AG04449 (cell line): ENCODE results near the gene ACKR4.

Source experiments
- CTCF ChIA-PET: fragments of 350-600 bp; formaldehyde crosslinking; extraction: SDS; loops from one replicate; lab custom pipeline; 2021; ENCODE audit warnings: antibody characterized with exemption; lab: Yijun Ruan, JAX
- POLR2A ChIA-PET: fragments of 400-600, 350-600 bp; formaldehyde crosslinking; extraction: SDS; loops from one replicate; lab custom pipeline; 2020; ENCODE audit warnings: antibody characterized with exemption, inconsistent platforms; lab: Yijun Ruan, JAX
- DNase-seq: peaks from one replicate; pipeline ENCODE4 v3.0.0-alpha.2; 2010; ENCODE audit warnings: low read depth, low spot score
- H3K4me3 ChIP-seq: 2 replicates; pipeline ENCODE4 v1.5.1; 2011; ENCODE audit warnings: low read depth, mild to moderate bottlenecking, control low read depth, low read length
- CTCF ChIP-seq: IDR thresholded peaks from one replicate; pipeline ENCODE4 v1.5.1; 2011; ENCODE audit warnings: mild to moderate bottlenecking, moderate library complexity, low read length, control low read depth, inconsistent platforms; ENCODE audit not compliant: insufficient read depth; ENCODE audit errors: missing control alignments

ACKR4 gene

GRCh38 chr3:132650153-132650552 is 53.1 kb downstream of the ACKR4 start:
- DNase-seq = no peak
- CTCF ChIA-PET = interaction anchor here (0.7 to 2.4 kb wide), 3 partner anchors 8 to 116 kb away, joined by 3 to 6 read pairs (median 5); no protein-coding TSS in a partner anchor
- H3K4me3 ChIP-seq = no peak overlapping the region
- POLR2A ChIA-PET = no interaction called here
- no peak for TF ChIP-seq CTCF
